Stimulated activated CD4-positive, alpha-beta T cell treated with anti-CD3 and anti-CD28 coated beads, Interleukin-15, amount 100 ng/mL, for 24 hours (primary cell): ENCODE results near the gene RABL2B.
"Not testable (repeated sequence)": the region's sequence is repeated elsewhere in the genome, so short reads cannot be mapped to it uniquely, and the experiment has no call there.

Source experiments
- DNase-seq: peaks from one replicate; pipeline ENCODE4 v3.0.0-alpha.2; 2020

The RABL2B gene

DNA sequence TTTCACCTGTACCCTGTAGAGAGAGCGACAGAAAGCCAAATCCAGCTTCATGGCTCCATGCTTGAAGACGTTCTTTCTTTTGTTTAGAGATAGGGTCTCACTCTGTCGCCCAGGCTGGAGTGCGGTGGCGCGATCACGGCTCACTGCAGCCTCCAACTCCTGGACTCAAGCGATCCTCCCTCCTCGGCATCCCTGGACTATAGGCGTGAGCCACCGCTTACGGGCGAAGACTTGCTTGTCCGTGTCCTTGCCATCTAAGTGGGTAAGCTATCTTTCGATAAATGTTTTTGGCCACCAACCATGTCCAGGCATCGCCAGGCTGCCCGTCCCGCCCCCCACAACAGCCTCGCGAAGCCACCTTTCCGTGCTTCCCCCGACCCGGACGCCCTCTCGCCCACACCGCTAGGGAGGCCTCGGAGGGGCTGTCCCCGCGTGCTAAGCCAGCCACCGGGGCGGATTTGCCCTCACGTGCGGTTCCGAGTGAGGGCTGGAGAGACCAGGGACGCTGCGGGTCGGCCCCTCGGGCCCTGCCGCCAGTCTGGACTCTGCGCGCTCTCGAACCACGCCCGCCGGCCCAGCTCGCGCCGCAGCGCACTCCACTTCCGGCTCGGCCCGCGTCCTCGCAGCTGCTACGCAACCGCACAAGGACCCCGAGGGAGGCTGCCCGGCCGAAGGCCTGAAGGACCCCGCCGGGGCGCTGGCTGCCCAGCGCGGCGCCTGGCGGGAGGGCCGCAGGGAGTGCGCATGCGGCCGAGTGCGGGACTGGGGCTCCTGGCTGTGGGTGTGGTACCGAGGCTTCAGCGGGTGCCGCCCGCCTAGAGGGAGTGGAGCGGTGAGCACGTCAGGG is at the start of gene RABL2B:
TSS of gene RABL2B (minus strand) at position 604 of the 847 bp plus-strand sequence. CDS start 1,342 bp downstream, outside the sequence.
- DNase-seq, result peak; percentile 90

GRCh38 chr22:50786936-50787335 is 3.5 kb upstream of the RABL2B start:
- DNase-seq, result not testable (repeated sequence)

DNA sequence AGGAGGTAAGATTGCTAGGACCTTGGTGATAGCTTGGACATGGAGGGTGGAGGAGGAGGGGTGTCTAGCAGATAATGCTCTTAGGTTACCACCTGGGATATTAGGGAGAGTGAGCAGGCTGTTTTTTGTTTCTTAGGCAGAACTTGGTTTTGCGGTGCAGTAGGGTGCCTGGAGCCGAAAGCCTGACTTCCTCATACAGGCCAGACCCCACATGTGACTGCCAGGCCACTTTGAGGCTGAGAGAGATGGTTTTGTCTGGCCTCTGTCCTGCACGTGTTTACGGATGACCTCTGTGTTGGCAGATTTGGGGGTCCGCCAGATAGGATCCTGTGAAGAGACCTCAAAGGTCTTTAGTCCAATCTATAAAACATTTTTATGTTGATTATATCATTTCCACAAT is 1.9 kb upstream of the RABL2B start:
- DNase-seq, result not testable (repeated sequence)

GRCh38 chr22:50783880-50784276 is 442 bp upstream of the RABL2B start:
- DNase-seq, result peak; percentile 21

- DNase-seq, result not testable (repeated sequence)
These were observed 1.2 kb downstream of the RABL2B start for GRCh38 chr22:50782253-50782652.

DNA sequence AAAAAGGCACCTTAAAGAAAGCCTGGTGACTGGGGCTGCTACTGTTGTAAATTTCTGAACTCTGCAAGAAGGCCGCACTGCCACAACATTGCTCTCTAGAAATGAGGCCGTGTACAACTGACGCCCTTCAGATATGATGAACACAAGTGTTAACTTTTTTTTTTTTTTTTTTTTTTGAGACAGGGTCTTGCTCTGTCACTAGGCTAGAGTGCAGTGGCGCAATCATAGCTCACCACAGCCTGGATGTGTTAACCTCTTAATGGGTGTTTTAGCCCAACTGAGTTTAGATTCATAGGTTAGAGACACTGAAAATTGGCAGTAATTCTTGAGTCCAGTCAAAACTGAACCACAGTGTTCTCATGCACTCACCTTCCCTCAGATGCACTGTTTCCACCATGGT is 3.2 kb downstream of the RABL2B start:
- not testable (repeated sequence) for DNase-seq

DNA sequence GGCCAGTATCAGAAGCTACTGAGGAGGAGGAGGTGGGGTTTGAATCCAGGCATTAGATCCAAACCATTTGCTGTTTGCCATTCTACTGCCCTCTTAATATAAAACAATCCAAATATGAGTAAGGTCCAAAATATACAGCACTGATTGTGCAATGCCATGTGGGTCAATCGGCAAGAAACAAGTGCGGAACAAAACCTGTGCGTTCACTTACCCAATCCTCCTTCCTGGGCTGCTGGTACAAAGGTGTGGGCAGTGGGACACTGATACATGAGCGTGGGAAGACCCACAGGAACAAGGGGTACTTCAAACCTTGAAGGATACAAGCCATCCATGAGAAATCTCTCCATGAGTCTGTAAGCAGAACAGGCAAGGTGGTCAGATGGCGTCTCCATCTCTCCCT is 5.8 kb downstream of the RABL2B start:
- DNase-seq, result not testable (repeated sequence)

DNA sequence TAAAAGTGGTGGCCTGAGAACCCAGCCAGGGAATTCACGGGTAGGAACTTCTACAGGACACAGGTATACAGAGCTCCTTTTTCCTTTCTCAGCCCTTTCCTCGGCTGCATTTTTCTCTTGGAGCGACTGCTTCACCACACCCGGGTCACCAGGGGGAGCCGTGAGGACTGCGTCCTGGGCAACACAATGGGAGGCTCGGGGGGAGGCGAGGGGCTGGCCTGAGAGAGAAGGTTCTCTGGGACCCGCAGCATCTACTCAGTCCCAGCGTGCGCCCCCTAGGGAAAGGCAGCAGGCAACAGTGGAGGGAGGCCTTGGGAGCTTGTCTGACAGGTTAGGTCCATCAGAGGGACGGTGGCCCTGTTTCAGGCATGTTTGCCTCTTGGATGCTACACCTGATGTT is 8.3 kb downstream of the RABL2B start:
- peak; percentile 26 for DNase-seq

- not testable (repeated sequence) for DNase-seq
These were observed 19.1 kb downstream of the RABL2B start for GRCh38 chr22:50764288-50764687.

DNA sequence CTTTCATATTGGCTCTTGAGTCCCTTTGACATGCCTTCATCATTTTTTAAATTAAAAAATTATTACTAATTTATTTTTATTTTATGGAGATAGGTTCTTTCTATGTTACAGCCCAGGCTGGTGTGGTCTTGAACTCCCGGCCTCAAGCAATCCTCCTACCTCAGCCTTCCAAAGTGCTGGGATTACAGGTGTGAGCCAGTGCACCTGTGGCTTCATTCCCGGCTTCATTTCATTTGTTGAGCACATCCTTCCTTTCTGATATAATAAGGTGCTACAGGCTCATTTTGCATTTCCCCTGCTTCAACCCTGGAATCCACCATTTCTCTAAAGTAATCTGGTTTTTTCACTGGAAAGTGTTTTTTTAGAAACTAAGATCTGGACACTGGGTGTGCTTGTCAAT is 21.6 kb downstream of the RABL2B start:
- not testable (repeated sequence) for DNase-seq

DNA sequence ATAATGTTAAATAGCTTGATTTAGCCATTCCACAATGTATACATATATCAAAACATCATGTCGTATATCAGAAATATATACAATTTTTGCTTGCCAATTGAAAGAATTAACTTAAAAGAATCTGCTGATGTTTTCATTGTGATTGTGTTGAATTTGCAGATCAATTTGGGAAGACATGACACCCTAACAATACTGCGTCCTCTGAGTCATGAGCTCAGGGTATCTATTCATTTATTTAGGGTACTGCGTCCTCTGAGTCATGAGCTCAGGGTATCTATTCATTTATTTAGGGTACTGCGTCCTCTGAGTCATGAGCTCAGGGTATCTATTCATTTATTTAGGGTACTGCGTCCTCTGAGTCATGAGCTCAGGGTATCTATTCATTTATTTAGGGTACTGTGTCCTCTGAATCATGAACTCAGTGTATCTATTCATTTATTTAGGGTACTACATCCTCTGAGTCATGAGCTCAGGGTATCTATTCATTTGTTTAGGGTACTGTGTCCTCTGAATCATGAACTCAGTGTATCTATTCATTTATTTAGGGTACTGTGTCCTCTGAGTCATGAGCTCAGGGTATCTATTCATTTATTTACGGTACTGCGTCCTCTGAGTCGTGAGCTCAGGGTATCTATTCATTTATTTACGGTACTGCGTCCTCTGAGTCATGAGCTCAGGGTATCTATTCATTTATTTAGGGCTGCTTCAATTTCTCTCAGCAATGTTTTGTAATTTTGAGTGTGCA is 23.7 kb downstream of the RABL2B start:
- DNase-seq, result not testable (repeated sequence)

GRCh38 chr22:50756949-50757491 is 26.4 kb downstream of the RABL2B start:
- DNase-seq, result peak; percentile 66

DNA sequence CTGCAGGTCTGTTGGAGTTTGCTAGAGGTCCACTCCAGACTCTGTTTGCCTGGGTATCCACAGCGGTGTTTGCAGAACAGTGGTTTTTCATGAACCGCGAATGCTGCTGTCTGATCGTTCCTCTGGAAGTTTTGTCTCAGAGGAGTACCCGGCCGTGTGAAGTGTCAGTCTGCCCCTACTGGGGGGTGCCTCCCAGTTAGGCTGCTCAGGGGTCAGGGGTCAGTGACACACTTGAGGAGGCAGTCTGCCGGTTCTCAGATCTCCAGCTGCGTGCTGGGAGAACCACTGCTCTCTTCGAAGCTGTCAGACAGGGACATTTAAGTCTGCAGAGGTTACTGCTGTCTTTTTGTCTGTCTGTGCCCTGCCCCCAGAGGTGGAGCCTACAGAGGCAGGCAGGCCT is 27.0 kb downstream of the RABL2B start:
- DNase-seq, result not testable (repeated sequence)

GRCh38 chr22:50755251-50755650 is 28.2 kb downstream of the RABL2B start:
- not testable (repeated sequence) for DNase-seq

- DNase-seq, result not testable (repeated sequence)
These were observed 33.9 kb downstream of the RABL2B start for GRCh38 chr22:50749302-50750074.

DNA sequence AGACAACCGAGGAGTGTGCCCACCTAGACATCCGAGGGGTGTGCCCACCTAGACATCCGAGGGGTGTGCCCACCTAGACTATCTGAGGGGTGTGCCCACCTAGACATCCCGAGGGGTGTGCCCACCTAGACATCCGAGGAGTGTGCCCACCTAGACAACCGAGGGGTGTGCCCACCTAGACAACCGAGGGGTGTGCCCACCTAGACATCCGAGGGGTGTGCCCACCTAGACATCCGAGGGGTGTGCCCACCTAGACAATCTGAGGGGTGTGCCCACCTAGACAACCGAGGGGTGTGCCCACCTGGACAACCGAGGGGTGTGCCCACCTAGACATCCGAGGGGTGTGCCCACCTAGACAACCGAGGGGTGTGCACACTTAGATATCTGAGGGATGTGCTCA is 34.8 kb downstream of the RABL2B start:
- DNase-seq, result not testable (repeated sequence)

GRCh38 chr22:50747521-50747920 is 35.9 kb downstream of the RABL2B start:
- not testable (repeated sequence) for DNase-seq

DNA sequence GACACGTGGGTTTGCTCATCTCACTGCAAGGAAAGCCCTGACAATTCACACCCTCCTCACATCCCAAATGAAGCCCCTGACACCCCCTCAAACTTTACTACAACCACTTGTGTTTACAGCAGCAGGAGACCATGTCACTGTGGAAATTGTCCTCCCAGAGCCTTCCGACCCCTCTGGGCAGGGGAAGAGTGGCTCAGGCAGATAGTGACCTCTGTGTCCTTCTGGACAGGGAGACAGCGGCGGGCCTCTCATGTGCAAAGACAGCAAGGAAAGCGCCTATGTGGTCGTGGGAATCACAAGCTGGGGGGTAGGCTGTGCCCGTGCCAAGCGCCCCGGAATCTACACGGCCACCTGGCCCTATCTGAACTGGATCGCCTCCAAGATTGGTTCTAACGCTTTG is 39.0 kb downstream of the RABL2B start:
- DNase-seq, result not testable (repeated sequence)

DNA sequence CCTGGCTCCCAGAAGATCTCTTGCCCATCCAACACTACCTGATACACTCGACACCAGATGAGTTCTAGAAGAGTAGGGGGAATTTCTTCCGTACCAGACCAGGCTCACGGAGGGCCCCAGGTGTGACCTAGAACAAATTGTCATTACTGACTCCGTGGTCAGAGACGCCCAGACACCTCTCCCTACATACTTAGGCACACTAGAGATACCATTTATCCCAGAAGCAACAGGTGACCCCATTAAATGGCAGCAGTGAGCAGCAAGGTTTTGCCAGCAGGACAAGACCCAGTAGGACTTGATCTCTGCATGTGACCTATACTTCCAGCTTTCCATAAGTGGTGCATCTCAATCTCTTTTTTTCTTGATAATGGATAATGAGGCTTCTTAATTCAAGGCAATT is 42.7 kb downstream of the RABL2B start:
- DNase-seq, result not testable (repeated sequence)

DNA sequence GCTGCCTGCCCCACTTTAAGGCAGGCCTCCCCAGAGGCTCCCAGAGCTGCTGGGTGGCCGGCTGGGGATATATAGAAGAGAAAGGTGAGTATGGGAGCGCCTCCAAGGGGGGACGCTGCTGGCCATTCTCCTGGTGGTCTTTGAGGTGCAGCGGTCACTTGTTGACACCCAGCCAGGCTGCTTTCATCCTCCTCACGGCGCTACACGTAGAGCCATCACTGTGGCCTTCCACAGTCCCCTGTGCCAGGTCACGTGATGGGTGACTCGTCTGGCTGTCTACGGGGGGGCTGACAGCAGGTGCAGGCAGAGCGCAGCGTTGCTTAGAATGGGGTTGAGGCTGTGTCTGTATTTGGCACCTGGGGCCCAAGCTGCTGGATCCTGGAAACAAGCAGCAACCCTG is 43.5 kb downstream of the RABL2B start:
- DNase-seq, result no peak

DNA sequence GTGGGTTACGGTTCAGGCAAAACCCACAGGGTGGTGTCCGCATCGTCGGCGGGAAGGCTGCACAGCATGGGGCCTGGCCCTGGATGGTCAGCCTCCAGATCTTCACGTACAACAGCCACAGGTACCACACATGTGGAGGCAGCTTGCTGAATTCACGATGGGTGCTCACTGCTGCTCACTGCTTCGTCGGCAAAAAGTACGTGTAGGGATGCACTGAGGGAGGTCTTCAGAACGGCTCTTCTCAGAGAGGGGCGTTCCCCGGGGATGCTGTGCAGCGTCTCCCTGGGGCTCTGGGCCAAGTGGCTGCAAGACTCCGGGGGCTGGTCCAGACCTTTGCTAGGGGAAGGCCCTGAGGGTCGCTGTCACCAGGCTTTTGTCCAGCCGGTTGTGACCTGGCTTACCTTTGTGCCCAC is 44.2 kb downstream of the RABL2B start:
- no peak for DNase-seq

DNA sequence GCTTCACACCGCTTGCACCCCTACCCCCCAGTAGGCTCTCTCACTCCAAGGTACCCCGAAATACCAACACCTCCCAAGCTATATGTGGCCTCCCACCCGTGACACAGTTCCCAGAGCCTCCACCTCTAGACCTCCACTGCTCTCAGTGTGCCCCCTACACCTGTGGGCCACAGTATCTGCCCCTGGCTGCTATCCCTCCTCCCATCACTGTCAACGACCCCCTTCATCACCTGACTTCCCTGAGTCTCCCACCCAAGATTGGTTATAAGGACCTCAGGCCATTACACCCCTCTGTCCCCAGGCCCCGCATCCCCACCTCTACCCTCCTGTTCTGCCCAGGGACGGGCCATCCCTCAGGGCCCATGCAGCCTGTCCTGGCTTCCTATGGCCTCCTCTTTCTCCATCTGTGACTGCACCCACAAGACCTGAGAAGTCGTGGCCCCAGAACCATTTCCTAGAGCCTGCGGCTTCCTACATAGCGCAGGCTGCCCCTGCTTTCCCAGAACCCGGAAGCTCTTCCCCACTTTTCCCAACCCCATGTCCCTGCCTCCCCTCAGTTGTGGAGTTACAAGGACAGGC is 44.7 kb downstream of the RABL2B start:
- no peak for DNase-seq
